IPS-NIHi11 (cell line): ENCODE measurements around the gene PDYN.
"Not testable (repeated sequence)": the region's sequence is repeated elsewhere in the genome, so short reads cannot be mapped to it uniquely, and the experiment has no call there.

Experiments
- DNase-seq: peaks from one replicate; pipeline ENCODE4 v3.0.0; 2012; ENCODE audit warnings: mixed read lengths, low spot score

Gene PDYN

GRCh38 chr20:1993986-1994385 is at the start of gene PDYN:
Gene PDYN (minus strand): TSS chr20:1994058. CDS start chr20:1983084, 10,974 bp downstream.
- peak; percentile 55 for DNase-seq

GRCh38 chr20:2042400-2042799 is 48.5 kb upstream of the PDYN start:
- no peak for DNase-seq

GRCh38 chr20:2038161-2038560 is 44.3 kb upstream of the PDYN start:
- DNase-seq: no peak

DNA sequence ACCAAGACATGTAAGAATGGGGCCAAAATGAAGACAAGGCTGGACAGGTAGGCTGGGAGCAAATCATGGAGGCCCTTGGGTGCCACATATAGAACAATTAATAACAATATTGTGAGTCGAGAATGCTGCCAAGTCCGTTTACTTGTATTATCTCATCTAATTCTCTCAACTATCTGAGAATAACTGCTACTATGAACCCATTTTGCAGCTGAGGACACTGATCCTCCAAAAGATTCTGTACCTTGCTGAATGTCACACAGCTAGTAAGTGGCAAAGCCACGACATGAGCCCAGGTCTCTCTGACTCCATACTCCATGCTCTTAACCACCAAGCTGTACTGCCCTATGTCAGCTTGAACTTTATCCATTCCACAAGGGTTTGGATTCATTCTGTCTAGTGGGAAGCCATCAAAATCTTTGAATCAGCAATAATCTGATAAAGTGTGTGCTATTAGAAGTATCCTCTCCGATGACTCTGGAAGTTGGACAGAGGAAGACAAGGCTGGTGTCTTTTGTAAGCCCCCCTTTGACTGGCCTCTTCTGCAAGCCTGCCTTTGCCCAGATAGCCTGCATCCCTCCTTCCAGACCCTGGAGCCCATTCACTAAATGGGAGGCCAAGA is 43.5 kb upstream of the PDYN start:
- DNase-seq: no peak

DNA sequence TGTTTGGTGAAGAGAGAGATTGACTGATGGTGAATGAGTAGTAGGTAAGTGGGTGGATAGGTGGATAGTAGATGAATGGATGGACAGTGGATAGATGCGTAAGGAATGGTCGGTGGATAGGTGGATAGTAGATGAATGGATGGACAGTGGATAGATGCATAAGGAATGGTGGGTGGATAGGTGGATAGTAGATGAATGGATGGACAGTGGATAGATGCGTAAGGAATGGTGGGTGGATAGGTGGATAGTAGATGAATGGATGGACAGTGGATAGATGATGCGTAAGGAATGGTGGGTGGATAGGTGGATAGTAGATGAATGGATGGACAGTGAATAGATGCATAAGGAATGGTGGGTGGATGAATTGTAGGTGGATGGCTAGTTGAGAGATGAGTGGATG is 42.5 kb upstream of the PDYN start:
- DNase-seq: not testable (repeated sequence)

DNA sequence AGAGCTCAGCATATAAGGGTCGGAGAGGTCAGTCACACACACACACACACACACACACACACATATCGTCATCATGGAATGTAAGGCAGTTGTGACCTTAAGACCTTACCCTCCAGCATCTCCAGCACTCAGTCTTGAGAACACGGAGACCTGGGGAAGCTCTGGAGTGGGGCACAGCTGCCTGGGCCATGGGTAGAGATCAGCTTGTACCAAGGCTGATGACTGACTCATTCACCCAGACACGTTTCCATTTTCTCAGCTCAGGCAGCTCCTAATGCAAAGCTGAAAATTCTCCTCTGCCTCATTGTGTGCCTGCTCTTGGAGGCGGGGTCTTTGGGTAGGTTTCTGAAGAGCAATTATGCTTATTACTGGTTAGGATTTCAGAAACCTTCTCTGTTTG is 38.3 kb upstream of the PDYN start:
- no peak for DNase-seq

GRCh38 chr20:2026514-2026913 is 32.7 kb upstream of the PDYN start:
- no peak for DNase-seq

GRCh38 chr20:2026004-2026403 is 32.1 kb upstream of the PDYN start:
- no peak for DNase-seq

GRCh38 chr20:2023151-2023550 is 29.3 kb upstream of the PDYN start:
- DNase-seq: peak; percentile 33

DNA sequence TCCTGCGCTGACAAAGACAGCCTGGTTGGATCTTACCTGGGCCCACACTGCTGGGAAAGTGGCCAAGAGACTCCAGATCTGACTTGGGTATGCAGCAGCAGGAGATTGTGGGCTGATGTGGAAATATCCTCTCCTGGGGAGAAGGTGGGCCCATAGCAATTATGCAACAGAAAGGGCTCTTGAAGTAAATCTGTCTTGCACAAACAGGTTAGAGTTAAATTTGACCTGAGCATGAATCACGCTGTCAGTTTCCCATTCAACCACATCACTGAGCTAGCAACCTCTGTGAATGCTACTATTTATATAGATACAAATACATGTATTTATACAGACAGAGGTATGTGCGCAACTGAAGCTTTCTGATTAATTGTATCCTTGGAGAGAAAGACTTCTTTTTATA is 28.3 kb upstream of the PDYN start:
- no peak for DNase-seq

GRCh38 chr20:2010533-2010932 is 16.7 kb upstream of the PDYN start:
- DNase-seq: no peak

- DNase-seq: peak; percentile 70
These were observed 12.8 kb upstream of the PDYN start for GRCh38 chr20:2006452-2007361.

GRCh38 chr20:2005831-2006426 is 12.1 kb upstream of the PDYN start:
- peak; percentile 81 for DNase-seq

- no peak for DNase-seq
These were observed 11.5 kb upstream of the PDYN start for GRCh38 chr20:2005359-2005758.

DNA sequence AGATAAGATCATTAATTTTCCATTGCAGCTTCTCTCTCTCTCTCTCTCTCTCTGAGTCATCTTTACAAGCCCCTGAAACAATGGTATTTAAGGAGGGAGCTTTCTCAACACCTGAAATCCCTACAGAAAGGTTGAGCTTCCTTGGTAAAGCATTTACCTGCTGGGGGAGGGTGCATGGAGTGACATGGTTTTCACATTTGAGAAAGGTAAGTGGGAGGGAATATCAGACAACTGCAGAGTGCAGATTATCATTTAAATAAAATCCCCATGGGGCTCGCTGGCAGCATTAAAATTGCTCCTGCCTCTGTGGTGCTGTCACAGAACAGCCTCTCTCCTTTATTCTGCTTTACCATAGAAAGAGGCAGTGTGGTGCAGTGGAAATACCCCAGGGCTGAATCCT is 10.3 kb upstream of the PDYN start:
- DNase-seq: no peak

- DNase-seq: no peak
These were observed 8.5 kb upstream of the PDYN start for GRCh38 chr20:2002365-2002764.

DNA sequence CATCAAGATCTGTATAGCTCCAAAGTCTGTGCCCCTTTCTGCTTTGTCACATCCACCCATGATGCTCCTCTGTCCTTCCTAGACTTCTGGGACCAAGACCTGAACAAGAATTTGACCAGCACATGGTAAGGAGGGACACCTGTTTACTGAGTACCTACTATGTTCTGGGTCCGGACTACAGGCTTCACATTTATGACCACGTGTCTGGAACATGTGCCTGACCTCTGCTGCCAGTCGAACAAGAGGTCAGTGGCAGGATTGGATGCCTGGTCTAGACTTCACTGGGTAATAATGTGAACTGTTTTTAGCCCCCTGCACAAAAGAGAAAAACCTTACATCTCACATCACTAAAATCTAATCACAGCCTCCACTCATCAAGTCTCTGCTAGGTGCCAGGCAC is 7.3 kb upstream of the PDYN start:
- no peak for DNase-seq

DNA sequence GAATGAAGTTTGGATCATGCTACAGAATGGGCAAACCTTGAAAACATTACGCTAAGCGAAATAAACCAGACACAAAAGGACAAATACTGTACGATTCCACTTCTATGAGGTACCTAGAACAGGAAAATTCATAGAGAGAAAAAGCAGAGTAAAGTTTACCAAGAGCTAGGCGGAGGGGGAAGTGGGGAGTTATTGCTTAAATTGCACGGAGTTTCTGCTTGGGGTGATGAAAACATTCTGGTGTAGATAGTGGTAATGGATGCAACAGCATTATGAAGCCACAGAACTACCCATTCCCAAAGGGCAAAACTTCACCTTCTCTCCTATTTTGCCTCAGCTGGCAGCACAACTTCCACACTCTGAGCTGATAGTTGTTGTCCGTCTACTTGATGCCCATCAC is 6.4 kb upstream of the PDYN start:
- no peak for DNase-seq

DNA sequence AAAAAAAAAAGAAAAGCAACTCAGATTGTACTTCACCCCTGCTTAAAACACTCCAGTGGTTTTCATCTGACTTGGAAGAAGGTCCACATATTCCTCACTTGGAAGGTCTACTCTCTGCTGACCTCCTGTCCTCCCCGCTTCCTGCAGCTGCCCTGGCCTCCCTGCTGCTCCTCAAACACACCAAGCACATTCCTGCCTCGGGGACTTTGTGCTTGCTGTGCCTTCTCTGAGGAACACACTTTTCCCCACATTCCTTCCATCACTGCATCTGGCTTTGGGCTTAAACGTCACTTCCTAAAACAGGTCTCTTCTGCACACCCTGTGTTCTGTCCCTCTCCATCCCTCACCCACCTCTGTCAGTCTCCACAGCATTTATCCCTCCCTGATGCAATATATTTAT is 4.9 kb upstream of the PDYN start:
- DNase-seq: no peak

DNA sequence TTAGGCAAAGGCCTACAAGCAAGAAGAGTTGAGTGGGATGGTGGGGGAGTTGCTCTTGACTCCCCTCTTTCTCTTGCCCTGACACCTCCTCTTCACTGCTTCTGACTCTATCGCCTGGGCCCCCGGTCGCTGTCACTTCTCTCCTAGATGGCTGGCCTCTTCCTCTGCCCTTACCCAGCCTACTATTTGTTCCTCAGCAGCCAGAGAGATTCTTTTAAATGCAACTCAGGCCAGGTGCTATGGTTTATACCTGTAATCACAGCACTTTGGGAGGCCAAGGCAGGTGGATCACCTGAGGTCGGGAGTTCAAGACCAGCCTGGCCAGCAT is 4.3 kb upstream of the PDYN start:
- no peak for DNase-seq

- DNase-seq: no peak
These were observed 3.8 kb upstream of the PDYN start for GRCh38 chr20:1997483-1998192.

GRCh38 chr20:1995531-1996310 is 1.9 kb upstream of the PDYN start:
- DNase-seq: no peak
